Keratinocyte (primary cell): ENCODE measurements around the gene CLPSL1. TPM values are rescaled to one million over a fixed set of nuclear protein-coding genes. Genes with fewer than 3 reads are reported as not detected.

Experiments
- DNase-seq: peaks from one replicate; pipeline ENCODE4 v3.0.0-alpha.2; 2011; ENCODE audit warnings: low read depth, missing footprints, low spot score
- FAIRE-seq: peaks from 2 replicates; lab custom pipeline; 2011; peaks lifted over from hg19 to GRCh38; lab: Jason Lieb, UNC
- H2AFZ ChIP-seq: 2 replicates; pipeline ENCODE4 v1.6.0; 2012; ENCODE audit warnings: low read length, control low read depth, inconsistent platforms; ENCODE audit not compliant: control insufficient read depth
- H3K27ac ChIP-seq: 2 replicates; pipeline ENCODE4 v1.5.1; 2011; ENCODE audit warnings: low read length; ENCODE audit not compliant: control insufficient read depth, insufficient read depth
- H3K27me3 ChIP-seq: 3 replicates; pipeline ENCODE4 v1.6.0; 2011; ENCODE audit warnings: low read length; ENCODE audit not compliant: control insufficient read depth, insufficient read depth; ENCODE audit errors: extremely low read depth
- H3K36me3 ChIP-seq, 2 experiments: 2 replicates in 1 of 2; 3 replicates in 1 of 2; pipeline ENCODE4 v1.5.1; 2011; ENCODE audit warnings: low read length in 2 of 2, mild to moderate bottlenecking in 1 of 2; ENCODE audit not compliant: control insufficient read depth in 2 of 2, insufficient read depth in 2 of 2; ENCODE audit errors: extremely low read depth in 1 of 2
- H3K4me1 ChIP-seq: 3 replicates; pipeline ENCODE4 v1.5.1; 2011; ENCODE audit warnings: low read length; ENCODE audit not compliant: control insufficient read depth, insufficient read depth; ENCODE audit errors: extremely low read depth
- H3K4me2 ChIP-seq: 3 replicates; pipeline ENCODE4 v1.6.0; 2011; ENCODE audit warnings: low read depth, low read length; ENCODE audit not compliant: control insufficient read depth, insufficient read depth; ENCODE audit errors: extremely low read depth
- H3K4me3 ChIP-seq, 3 experiments: fragments of 200-600 bp in 1 of 3; sonication (generic) in 1 of 3; 2 replicates in 2 of 3; 3 replicates in 1 of 3; pipeline ENCODE4 v1.5.1; 2011 to 2016; ENCODE audit warnings: low read length in 3 of 3, mild to moderate bottlenecking in 3 of 3, control low read depth in 2 of 3, inconsistent platforms in 1 of 3, low read depth in 1 of 3, mixed read lengths in 1 of 3, mixed run types in 1 of 3, moderate library complexity in 1 of 3; ENCODE audit not compliant: control insufficient read depth in 2 of 3, insufficient read depth in 2 of 3; ENCODE audit errors: extremely low read depth in 1 of 3
- H3K79me2 ChIP-seq: 2 replicates; pipeline ENCODE4 v1.6.0; 2012; ENCODE audit warnings: low read length; ENCODE audit not compliant: control insufficient read depth, insufficient read depth
- H3K9ac ChIP-seq: 3 replicates; pipeline ENCODE4 v1.6.0; 2011; ENCODE audit warnings: low read length; ENCODE audit not compliant: control insufficient read depth, insufficient read depth; ENCODE audit errors: extremely low read depth
- H3K9me1 ChIP-seq: 3 replicates; pipeline ENCODE4 v1.6.0; 2011; ENCODE audit warnings: low read length; ENCODE audit not compliant: control insufficient read depth, insufficient read depth; ENCODE audit errors: extremely low read depth
- H3K9me3 ChIP-seq: 2 replicates; pipeline ENCODE4 v1.5.1; 2012; ENCODE audit warnings: low read depth, low read length; ENCODE audit not compliant: control insufficient read depth
- H4K20me1 ChIP-seq: 3 replicates; pipeline ENCODE4 v1.6.0; 2011; ENCODE audit warnings: low read length; ENCODE audit not compliant: control insufficient read depth, insufficient read depth; ENCODE audit errors: extremely low read depth
- EZH2 ChIP-seq: IDR thresholded peaks from one replicate; pipeline ENCODE4 v1.6.1; 2012; ENCODE audit warnings: inconsistent platforms, mild to moderate bottlenecking, low read length, moderate library complexity
- dilution Hi-C: fragments of 300-500 bp; cut with MboI; formaldehyde crosslinking; loops from one replicate; pipeline ENCODE4 v1.7.0; 2020; ENCODE audit warnings: low sequenced_read_pairs; ENCODE audit not compliant: extremely low pct_ligation_motif_present
- polyA plus RNA-seq, 5 experiments: library from polyadenylated mRNA; depleted of rRNA in 3 of 5; stranded (reverse) in 3 of 5; stranded (forward) in 1 of 5; unstranded in 1 of 5; fragments of >200 nt; gene quantifications; 1 replicate in 1 of 5; 2 replicates in 3 of 5; 3 replicates in 1 of 5; pipeline versions ENCODE4 v1.2.1 to v1.2.3, GENCODE V29; 2011 to 2012; ENCODE audit warnings: missing spikeins in 2 of 5, low read depth in 1 of 5, low replicate concordance in 1 of 5
- TF ChIP-seq, protein P1 (sequence below), 3 experiments: IDR thresholded peaks in 1 of 3; conservative IDR thresholded peaks in 1 of 3; optimal IDR thresholded peaks in 1 of 3; 2 replicates in 2 of 3; 3 replicates in 1 of 3; pipeline versions ENCODE3 to v1.5.1; 2011; ENCODE audit warnings: low read length in 3 of 3, mild to moderate bottlenecking in 3 of 3, moderate library complexity in 2 of 3, control low read depth in 1 of 3, inconsistent platforms in 1 of 3; ENCODE audit not compliant: insufficient read depth in 2 of 3; ENCODE audit errors: extremely low read depth in 1 of 3

CLPSL1 gene
- polyA plus RNA-seq, 1 donor (not counting 4 experiments of a cell fraction or from before 2014, with no cell fraction given) = not detected

DNA sequence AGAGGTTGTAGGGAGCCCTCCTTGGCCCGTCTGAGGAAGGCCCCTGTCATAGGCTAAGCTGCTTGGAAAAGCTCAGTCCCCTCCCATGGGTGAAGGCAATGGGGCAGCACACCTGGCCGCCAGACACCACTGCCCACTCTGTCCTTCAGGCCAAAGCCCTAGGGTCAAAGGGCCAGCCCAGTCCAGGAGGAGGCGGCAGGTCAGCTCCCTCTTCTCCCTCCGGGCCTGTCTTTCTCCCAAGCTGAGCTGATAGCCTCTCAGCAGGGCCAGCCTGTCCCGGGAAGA, 9.5 kb upstream of the CLPSL1 start:
- Histone ChIP-seq H3K27me3 (peaks cover 10% of the 10 kb centered on the region), H2AFZ (no peak overlapping the region), H3K36me3 (no peaks in the 10 kb centered on the region), H3K4me1 (no peaks in the 10 kb centered on the region), H3K79me2 (no peaks in the 10 kb centered on the region), H3K9ac (no peak overlapping the region), H3K27ac (no peak overlapping the region), H3K9me3 (no peaks in the 10 kb centered on the region), H3K4me2 (no peak overlapping the region), H3K4me3 (no peak overlapping the region), H3K9me1 (no peaks in the 10 kb centered on the region), H4K20me1 (no peaks in the 10 kb centered on the region)
- dilution Hi-C loops = no loop called here
- TF ChIP-seq EZH2 = no peak
- TF ChIP-seq, protein P1, sequence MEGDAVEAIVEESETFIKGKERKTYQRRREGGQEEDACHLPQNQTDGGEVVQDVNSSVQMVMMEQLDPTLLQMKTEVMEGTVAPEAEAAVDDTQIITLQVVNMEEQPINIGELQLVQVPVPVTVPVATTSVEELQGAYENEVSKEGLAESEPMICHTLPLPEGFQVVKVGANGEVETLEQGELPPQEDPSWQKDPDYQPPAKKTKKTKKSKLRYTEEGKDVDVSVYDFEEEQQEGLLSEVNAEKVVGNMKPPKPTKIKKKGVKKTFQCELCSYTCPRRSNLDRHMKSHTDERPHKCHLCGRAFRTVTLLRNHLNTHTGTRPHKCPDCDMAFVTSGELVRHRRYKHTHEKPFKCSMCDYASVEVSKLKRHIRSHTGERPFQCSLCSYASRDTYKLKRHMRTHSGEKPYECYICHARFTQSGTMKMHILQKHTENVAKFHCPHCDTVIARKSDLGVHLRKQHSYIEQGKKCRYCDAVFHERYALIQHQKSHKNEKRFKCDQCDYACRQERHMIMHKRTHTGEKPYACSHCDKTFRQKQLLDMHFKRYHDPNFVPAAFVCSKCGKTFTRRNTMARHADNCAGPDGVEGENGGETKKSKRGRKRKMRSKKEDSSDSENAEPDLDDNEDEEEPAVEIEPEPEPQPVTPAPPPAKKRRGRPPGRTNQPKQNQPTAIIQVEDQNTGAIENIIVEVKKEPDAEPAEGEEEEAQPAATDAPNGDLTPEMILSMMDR (optimal IDR thresholded peaks at IDR 0.05 in 1 of 3, IDR thresholded peaks at IDR 0.05 in 1 of 3, conservative IDR thresholded peaks at IDR 0.05 in 1 of 3; ENCODE audit: extremely low read depth in 1 of 3, insufficient read depth in 2 of 3, low read length in 3 of 3) = no peak
- no peak for DNase-seq
- FAIRE-seq = no peak

DNA sequence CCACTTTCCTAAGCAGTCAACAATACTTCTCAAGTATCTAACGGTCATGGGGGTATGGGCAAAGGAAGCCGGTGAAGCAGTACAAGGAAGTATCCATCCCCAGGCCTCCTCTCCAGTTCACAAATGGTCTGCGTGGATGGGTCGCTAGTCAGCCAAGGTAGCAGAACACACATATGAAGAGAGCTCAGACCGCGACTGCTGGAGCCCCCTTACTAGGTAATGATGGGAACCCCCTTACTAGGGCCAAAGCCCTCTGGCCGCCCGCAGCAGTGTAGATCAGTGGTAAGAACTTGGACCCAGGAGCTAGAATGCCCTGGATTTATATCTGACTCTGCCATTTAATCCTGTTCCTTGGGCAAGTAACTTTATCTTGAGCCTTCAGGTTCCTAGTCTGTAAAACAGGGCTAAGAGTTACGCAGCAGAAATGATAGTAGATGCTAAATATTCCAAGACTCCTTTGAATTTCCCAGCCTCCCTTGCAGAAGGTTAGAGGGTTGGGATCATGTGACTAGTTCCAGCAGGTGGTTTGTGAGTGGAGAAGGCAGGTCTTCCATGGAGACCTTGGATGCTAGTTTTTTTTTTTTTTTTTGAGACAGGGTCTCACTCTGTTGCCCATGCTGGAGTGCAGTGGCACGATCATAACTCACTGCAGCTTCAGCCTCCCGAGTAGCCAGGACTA, 6.6 kb upstream of the CLPSL1 start:
- no peak overlapping the region for H3K4me2 ChIP-seq
- no peaks in the 10 kb centered on the region for H3K79me2 ChIP-seq
- H3K27me3 ChIP-seq = peaks cover 24% of the 10 kb centered on the region
- no peaks in the 10 kb centered on the region for H3K4me1 ChIP-seq
- FAIRE-seq (no peak), DNase-seq (no peak)
- no peaks in the 10 kb centered on the region for H3K9me1 ChIP-seq
- H4K20me1 ChIP-seq = no peaks in the 10 kb centered on the region
- no peaks in the 10 kb centered on the region for H3K36me3 ChIP-seq
- H2AFZ ChIP-seq = no peak overlapping the region
- no peak overlapping the region for H3K27ac ChIP-seq
- H3K9ac ChIP-seq = no peak overlapping the region
- dilution Hi-C loops = no loop called here
- TF ChIP-seq, protein P1 (optimal IDR thresholded peaks at IDR 0.05 in 1 of 3, IDR thresholded peaks at IDR 0.05 in 1 of 3, conservative IDR thresholded peaks at IDR 0.05 in 1 of 3; ENCODE audit: extremely low read depth in 1 of 3, insufficient read depth in 2 of 3, low read length in 3 of 3) = no peak
- TF ChIP-seq EZH2 = no peak
- H3K4me3 ChIP-seq = no peak overlapping the region
- H3K9me3 ChIP-seq = no peaks in the 10 kb centered on the region
